Astrocyte of the spinal cord (primary cell): ENCODE measurements around the gene ZCCHC3.

Experiments
- DNase-seq: peaks from one replicate; pipeline ENCODE4 v3.0.0; 2011; ENCODE audit warnings: low read depth, low spot score
- H3K4me3 ChIP-seq: 2 replicates; pipeline ENCODE4 v1.5.1; 2011; ENCODE audit warnings: low read depth, mild to moderate bottlenecking, low read length, moderate library complexity
- CTCF ChIP-seq: IDR thresholded peaks from 2 replicates; pipeline ENCODE4 v1.5.1; 2012; ENCODE audit warnings: low read depth, mild to moderate bottlenecking, low read length, inconsistent platforms
- in situ Hi-C: cut with HindIII; loops from 2 replicates; pipeline ENCODE4 v1.10.0; 2017; ENCODE audit warnings: low sequenced_read_pairs

ZCCHC3 gene

GRCh38 chr20:278181-278580, 19.2 kb upstream of the ZCCHC3 start:
- no peak for TF ChIP-seq CTCF
- in situ Hi-C loops = no loop called here
- H3K4me3 ChIP-seq = no peak overlapping the region
- DNase-seq = no peak

GRCh38 chr20:278607-279571, 18.5 kb upstream of the ZCCHC3 start:
- H3K4me3 ChIP-seq = no peak overlapping the region
- in situ Hi-C loops = no loop called here
- no peak for DNase-seq
- no peak for TF ChIP-seq CTCF

DNA sequence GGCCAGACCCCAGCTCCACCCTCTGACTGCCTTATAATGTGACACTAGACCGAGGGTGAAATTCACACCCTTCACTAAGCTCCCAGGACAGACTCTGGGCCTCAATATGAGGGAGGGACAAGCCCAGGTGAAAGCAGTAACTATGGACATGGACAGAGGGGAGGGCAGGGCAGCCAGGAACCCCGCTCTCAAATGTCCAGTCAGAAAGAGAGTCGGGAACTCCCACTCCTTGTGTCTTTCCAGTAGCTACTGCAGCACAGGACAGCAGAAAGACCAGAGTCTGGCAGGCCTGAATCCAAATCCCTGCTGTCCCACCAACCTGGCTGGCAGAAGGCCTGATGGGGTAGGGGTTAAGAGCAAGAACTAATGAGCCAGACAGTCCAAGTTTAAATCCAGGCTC, 13.2 kb upstream of the ZCCHC3 start:
- no peak for DNase-seq
- in situ Hi-C loops = no loop called here
- no peak for TF ChIP-seq CTCF
- H3K4me3 ChIP-seq = no peak overlapping the region

- DNase-seq = no peak
- in situ Hi-C loops = no loop called here
- no peak for TF ChIP-seq CTCF
- no peak overlapping the region for H3K4me3 ChIP-seq
Measured at GRCh38 chr20:286508-286907, 10.9 kb upstream of the ZCCHC3 start.

GRCh38 chr20:288956-289692, 8.2 kb upstream of the ZCCHC3 start:
- in situ Hi-C loops = no loop called here
- TF ChIP-seq CTCF = no peak
- no peak for DNase-seq
- peak overlapping the region; percentile 69 for H3K4me3 ChIP-seq

GRCh38 chr20:289693-290083, 7.7 kb upstream of the ZCCHC3 start:
- no peak for DNase-seq
- in situ Hi-C loops = no loop called here
- H3K4me3 ChIP-seq = peak overlapping the region; percentile 69
- no peak for TF ChIP-seq CTCF
